ENCODE data around the gene RBMS3. TPM values are rescaled to one million over a fixed set of nuclear protein-coding genes. Genes with fewer than 3 reads are reported as not detected.

The RBMS3 gene
- total and polyA plus RNA-seq, 2 of the 13 experiments (the other 11 are each of a cell fraction or from before 2014, with no cell fraction given), result not detected

DNA sequence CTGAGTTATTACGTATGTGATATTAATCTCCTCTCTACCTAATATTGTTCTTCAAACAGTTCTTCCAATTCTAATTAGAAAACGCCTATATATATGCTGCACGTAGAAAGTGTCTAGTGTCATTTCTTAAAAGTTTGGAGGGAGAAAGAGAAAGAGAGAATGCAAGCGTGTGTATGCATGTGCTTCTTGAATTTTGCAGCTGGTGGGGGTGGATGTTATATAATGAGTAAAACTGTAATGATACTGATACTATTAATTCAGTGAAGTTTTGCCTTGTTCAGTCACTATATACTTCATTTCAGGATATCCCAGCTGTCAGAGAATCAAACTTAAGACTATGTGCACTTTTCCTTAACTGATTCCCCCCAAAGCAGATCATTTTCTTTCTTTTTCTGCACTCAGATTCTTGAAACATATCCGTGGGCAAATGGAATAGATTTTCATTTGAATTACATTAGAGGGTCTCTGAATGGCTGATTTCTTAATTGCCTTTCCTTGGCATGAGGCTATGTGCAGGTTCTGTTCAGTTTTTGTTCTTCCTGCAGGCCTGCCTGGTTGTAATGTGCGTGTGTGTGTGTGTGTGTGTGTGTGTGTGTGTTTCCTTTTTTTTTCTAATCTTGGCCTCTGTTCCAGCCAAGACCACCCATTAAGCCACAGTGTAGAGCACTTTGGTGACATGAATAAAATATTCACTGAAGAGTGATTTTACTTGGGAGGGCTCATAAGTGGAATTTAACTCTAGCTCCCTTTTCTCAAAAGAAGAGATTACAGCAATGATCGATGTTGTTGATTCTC, 617.5 kb downstream of the RBMS3 start:
- CTCF ChIA-PET (ENCODE audit: low intra/inter-chr PET ratio, low total read pairs), result no interaction called here
- DNase-seq (ENCODE audit: low spot score), result no peak
- Histone ChIP-seq H4K20me1 (ENCODE audit: insufficient read depth, low read length) (no peaks in the 10 kb centered on the region), H3K79me2 (ENCODE audit: insufficient read depth, low read length) (no peaks in the 10 kb centered on the region), H2AFZ (ENCODE audit: low read length) (no peak overlapping the region), H3K9ac (ENCODE audit: insufficient read depth, low read depth, low read length) (no peak overlapping the region), H3K27me3 (ENCODE audit: control insufficient read depth in 1 of 2, insufficient read depth in 2 of 2, low read length in 2 of 2) (no peaks in the 10 kb centered on the region), H3K4me3 (replicated peaks in 1 of 3; ENCODE audit: insufficient read depth in 1 of 3, low read depth in 2 of 3, low read length in 3 of 3) (no peak overlapping the region), H3K36me3 (replicated peaks in 1 of 2; ENCODE audit: control insufficient read depth in 1 of 2, insufficient read depth in 2 of 2, low read length in 2 of 2) (no peaks in the 10 kb centered on the region), H3K4me2 (ENCODE audit: low read depth, low read length) (no peak overlapping the region), H3K27ac (ENCODE audit: extremely low read length, insufficient read depth, low read length) (no peak overlapping the region), H3K4me1 (ENCODE audit: insufficient read depth, low read length) (no peaks in the 10 kb centered on the region), H3K9me3 (ENCODE audit: low read length) (no peaks in the 10 kb centered on the region)
- BruUV-seq (replicated peaks), result no TSS peak
- in situ Hi-C loops (cut with HindIII; ENCODE audit: extremely low pct_ligation_motif_present, low pct_unique_long_range_greater_than_20kb) (no loop called here), intact Hi-C loops (cut with micrococcal nuclease; ENCODE audit: unreplicated experiment) (no loop called here)
- TF ChIP-seq ZNF644 (CRISPR knock-in tag; IDR thresholded peaks at IDR 0.05; ENCODE audit: low read depth) (no peak), RAD51 (IDR thresholded peaks at IDR 0.05; ENCODE audit: borderline replicate concordance) (no peak), SMAD9 (CRISPR knock-in tag; IDR thresholded peaks at IDR 0.05) (no peak)
- TF ChIP-seq, protein P1, sequence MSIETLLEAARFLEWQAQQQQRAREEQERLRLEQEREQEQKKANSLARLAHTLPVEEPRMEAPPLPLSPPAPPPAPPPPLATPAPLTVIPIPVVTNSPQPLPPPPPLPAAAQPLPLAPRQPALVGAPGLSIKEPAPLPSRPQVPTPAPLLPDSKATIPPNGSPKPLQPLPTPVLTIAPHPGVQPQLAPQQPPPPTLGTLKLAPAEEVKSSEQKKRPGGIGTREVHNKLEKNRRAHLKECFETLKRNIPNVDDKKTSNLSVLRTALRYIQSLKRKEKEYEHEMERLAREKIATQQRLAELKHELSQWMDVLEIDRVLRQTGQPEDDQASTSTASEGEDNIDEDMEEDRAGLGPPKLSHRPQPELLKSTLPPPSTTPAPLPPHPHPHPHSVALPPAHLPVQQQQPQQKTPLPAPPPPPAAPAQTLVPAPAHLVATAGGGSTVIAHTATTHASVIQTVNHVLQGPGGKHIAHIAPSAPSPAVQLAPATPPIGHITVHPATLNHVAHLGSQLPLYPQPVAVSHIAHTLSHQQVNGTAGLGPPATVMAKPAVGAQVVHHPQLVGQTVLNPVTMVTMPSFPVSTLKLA (IDR thresholded peaks at IDR 0.05), result no peak
- ATAC-seq, result no peak
- POLR2A ChIA-PET, result no interaction called here
- 7% methylated on average over 7 of the region's 7 CpGs for WGBS (ENCODE audit: low lambda C conversion rate)
- FAIRE-seq, result no peak

DNA sequence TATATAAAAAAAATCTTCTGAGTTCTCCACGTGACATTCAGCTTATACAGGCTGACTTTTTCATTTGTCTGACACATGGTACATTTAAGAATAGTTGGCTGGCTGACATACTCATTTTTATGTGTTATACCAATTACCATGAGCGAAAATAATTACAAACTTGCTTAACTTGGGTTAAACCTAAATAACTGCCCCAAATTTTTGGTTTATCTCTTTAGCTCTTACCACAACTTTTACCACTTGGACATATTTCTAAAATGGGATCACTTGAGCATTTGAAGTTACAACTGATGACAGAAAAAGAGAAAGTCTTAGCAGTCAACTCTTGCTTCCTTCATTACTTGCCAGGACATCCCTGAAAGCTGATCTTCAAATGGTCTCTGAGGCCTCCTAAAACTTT, 618.1 kb downstream of the RBMS3 start:
- no peak for FAIRE-seq
- intact Hi-C loops (cut with micrococcal nuclease; ENCODE audit: unreplicated experiment) (no loop called here), in situ Hi-C loops (cut with HindIII; ENCODE audit: extremely low pct_ligation_motif_present, low pct_unique_long_range_greater_than_20kb) (no loop called here)
- no peaks in the 10 kb centered on the region for H3K27me3 ChIP-seq (ENCODE audit: control insufficient read depth in 1 of 2, insufficient read depth in 2 of 2, low read length in 2 of 2)
- H4K20me1 ChIP-seq (ENCODE audit: insufficient read depth, low read length), result no peaks in the 10 kb centered on the region
- no peaks in the 10 kb centered on the region for H3K36me3 ChIP-seq (replicated peaks in 1 of 2; ENCODE audit: control insufficient read depth in 1 of 2, insufficient read depth in 2 of 2, low read length in 2 of 2)
- no peaks in the 10 kb centered on the region for H3K4me1 ChIP-seq (ENCODE audit: insufficient read depth, low read length)
- H3K9me3 ChIP-seq (ENCODE audit: low read length), result no peaks in the 10 kb centered on the region
- no TSS peak for BruUV-seq (replicated peaks)
- ChIA-PET POLR2A (no interaction called here), CTCF (ENCODE audit: low intra/inter-chr PET ratio, low total read pairs) (no interaction called here)
- H3K4me3 ChIP-seq (replicated peaks in 1 of 3; ENCODE audit: insufficient read depth in 1 of 3, low read depth in 2 of 3, low read length in 3 of 3), result no peak overlapping the region
- no peak for ATAC-seq
- WGBS (ENCODE audit: low lambda C conversion rate), result 0% methylated on average over 2 of the region's 2 CpGs
- H3K79me2 ChIP-seq (ENCODE audit: insufficient read depth, low read length), result no peaks in the 10 kb centered on the region
- H3K4me2 ChIP-seq (ENCODE audit: low read depth, low read length), result no peak overlapping the region
- H3K9ac ChIP-seq (ENCODE audit: insufficient read depth, low read depth, low read length), result no peak overlapping the region
- no peak for DNase-seq (ENCODE audit: low spot score)
- H3K27ac ChIP-seq (ENCODE audit: extremely low read length, insufficient read depth, low read length), result no peak overlapping the region
- no peak overlapping the region for H2AFZ ChIP-seq (ENCODE audit: low read length)
- TF ChIP-seq STAT5B (CRISPR knock-in tag; IDR thresholded peaks at IDR 0.05) (no peak), ZNF616 (CRISPR knock-in tag; IDR thresholded peaks at IDR 0.05; ENCODE audit: low read depth) (no peak), ZNF251 (CRISPR knock-in tag; IDR thresholded peaks at IDR 0.05) (no peak), ZNF354B (CRISPR knock-in tag; IDR thresholded peaks at IDR 0.05) (no peak), HNRNPK (IDR thresholded peaks at IDR 0.05; ENCODE audit: low read depth, low read length, poor library complexity, severe bottlenecking) (no peak), ZNF337 (CRISPR knock-in tag; IDR thresholded peaks at IDR 0.05; ENCODE audit: borderline replicate concordance, low read depth) (no peak)
- TF ChIP-seq, protein P2, sequence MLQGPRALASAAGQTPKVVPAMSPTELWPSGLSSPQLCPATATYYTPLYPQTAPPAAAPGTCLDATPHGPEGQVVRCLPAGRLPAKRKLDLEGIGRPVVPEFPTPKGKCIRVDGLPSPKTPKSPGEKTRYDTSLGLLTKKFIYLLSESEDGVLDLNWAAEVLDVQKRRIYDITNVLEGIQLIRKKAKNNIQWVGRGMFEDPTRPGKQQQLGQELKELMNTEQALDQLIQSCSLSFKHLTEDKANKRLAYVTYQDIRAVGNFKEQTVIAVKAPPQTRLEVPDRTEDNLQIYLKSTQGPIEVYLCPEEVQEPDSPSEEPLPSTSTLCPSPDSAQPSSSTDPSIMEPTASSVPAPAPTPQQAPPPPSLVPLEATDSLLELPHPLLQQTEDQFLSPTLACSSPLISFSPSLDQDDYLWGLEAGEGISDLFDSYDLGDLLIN (CRISPR knock-in tag; IDR thresholded peaks at IDR 0.05; ENCODE audit: borderline replicate concordance), result no peak
